Measurements from ENCODE around the gene TOB1.

Gene TOB1
- long read RNA-seq, donor 1, transcript TOB1-202 (2 exons, 2,229 nt): major isoform, 12 of 83 reads
- long read RNA-seq, donor 1, partial matches to known transcripts: 71 of 83 reads
- long read RNA-seq, donor 1, other reads (novel, unspliced or antisense): 0 of 83 reads
- long read RNA-seq, donor 2, transcript TOB1-202 (2 exons, 2,229 nt): major isoform, 9 of 44 reads
- long read RNA-seq, donor 2, partial matches to known transcripts: 35 of 44 reads
- long read RNA-seq, donor 2, other reads (novel, unspliced or antisense): 0 of 44 reads
- long read RNA-seq, donor 3, transcript TOB1-202 (2 exons, 2,229 nt): major isoform, 5 of 6 reads
- long read RNA-seq, donor 3, partial matches to known transcripts: 0 of 6 reads
- long read RNA-seq, donor 3, other reads (novel, unspliced or antisense): 0 of 6 reads
- long read RNA-seq, donor 4, transcript TOB1-202 (2 exons, 2,229 nt): major isoform, 9 of 9 reads
- long read RNA-seq, donor 4, partial matches to known transcripts: 0 of 9 reads
- long read RNA-seq, donor 4, other reads (novel, unspliced or antisense): 0 of 9 reads
- long read RNA-seq, donor 5, transcript TOB1-202 (2 exons, 2,229 nt): major isoform, 15 of 53 reads
- long read RNA-seq, donor 5, partial matches to known transcripts: 37 of 53 reads
- long read RNA-seq, donor 5, other reads (novel, unspliced or antisense): 0 of 53 reads
- long read RNA-seq, donor 6, transcript TOB1-202 (2 exons, 2,229 nt): major isoform, 20 of 29 reads
- long read RNA-seq, donor 6, partial matches to known transcripts: 9 of 29 reads
- long read RNA-seq, donor 6, other reads (novel, unspliced or antisense): 0 of 29 reads
- long read RNA-seq, donor 7: 0 reads
- long read RNA-seq, donor 8, transcript TOB1-202 (2 exons, 2,229 nt): major isoform, 13 of 67 reads
- long read RNA-seq, donor 8, partial matches to known transcripts: 53 of 67 reads
- long read RNA-seq, donor 8, other reads (novel, unspliced or antisense): 0 of 67 reads

GRCh38 chr17:50866261-50866949, at the start of gene TOB1:
Gene TOB1 (minus strand): TSS chr17:50866354. CDS start chr17:50864017, 2,337 bp downstream.
- DNase-seq: peak; percentile 93

- peak; percentile 47 for DNase-seq
Measured at GRCh38 chr17:50914505-50915063, 48.4 kb upstream of the TOB1 start.

- no peak for DNase-seq
Measured at GRCh38 chr17:50913120-50913519, 47.0 kb upstream of the TOB1 start.

- no peak for DNase-seq
Measured at GRCh38 chr17:50911890-50912289, 45.7 kb upstream of the TOB1 start.

GRCh38 chr17:50911450-50911849, 45.3 kb upstream of the TOB1 start:
- no peak for DNase-seq

- DNase-seq: no peak
Measured at GRCh38 chr17:50909765-50910605, 43.8 kb upstream of the TOB1 start.

- DNase-seq: peak; percentile 45
Measured at GRCh38 chr17:50908860-50909764, 43.0 kb upstream of the TOB1 start.

GRCh38 chr17:50908140-50908859, 42.1 kb upstream of the TOB1 start:
- DNase-seq: no peak

- no peak for DNase-seq
Measured at GRCh38 chr17:50906443-50906842, 40.3 kb upstream of the TOB1 start.

GRCh38 chr17:50905460-50905803, 39.3 kb upstream of the TOB1 start:
- DNase-seq: no peak

GRCh38 chr17:50904518-50905459, 38.6 kb upstream of the TOB1 start:
- peak; percentile 76 for DNase-seq

GRCh38 chr17:50903604-50904517, 37.7 kb upstream of the TOB1 start:
- DNase-seq: peak; percentile 39

GRCh38 chr17:50902372-50903353, 36.5 kb upstream of the TOB1 start:
- DNase-seq: no peak

GRCh38 chr17:50900383-50900892, 34.3 kb upstream of the TOB1 start:
- no peak for DNase-seq

GRCh38 chr17:50899559-50900319, 33.6 kb upstream of the TOB1 start:
- DNase-seq: no peak

All from right kidney (tissue), 9 donors.